Measurements from ENCODE around the gene SYT9.

DNA sequence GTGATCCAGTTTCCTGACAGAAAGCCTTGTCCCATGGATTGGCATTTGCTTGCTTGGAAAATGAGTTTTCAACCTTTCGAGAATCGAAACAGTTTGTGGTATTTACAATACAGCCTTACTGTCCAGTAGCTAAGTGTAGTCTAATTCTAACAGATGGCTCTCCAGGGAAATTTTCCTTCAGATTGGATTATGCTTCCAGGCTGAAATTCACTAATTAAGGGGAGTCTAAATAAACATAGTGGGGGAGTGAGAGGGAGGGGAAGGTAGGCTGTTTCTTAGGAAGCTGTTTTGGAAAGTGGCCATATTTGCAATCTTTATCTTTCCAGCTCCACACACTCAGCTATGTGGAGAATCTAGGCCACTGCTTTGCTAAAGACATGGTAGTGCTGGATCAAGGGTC, 81.3 kb downstream of the SYT9 start:
- TF ChIP-seq, protein P1, sequence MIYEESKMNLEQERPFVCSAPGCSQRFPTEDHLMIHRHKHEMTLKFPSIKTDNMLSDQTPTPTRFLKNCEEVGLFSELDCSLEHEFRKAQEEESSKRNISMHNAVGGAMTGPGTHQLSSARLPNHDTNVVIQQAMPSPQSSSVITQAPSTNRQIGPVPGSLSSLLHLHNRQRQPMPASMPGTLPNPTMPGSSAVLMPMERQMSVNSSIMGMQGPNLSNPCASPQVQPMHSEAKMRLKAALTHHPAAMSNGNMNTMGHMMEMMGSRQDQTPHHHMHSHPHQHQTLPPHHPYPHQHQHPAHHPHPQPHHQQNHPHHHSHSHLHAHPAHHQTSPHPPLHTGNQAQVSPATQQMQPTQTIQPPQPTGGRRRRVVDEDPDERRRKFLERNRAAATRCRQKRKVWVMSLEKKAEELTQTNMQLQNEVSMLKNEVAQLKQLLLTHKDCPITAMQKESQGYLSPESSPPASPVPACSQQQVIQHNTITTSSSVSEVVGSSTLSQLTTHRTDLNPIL (CRISPR knock-in tag; IDR thresholded peaks at IDR 0.05; ENCODE audit: low read depth), result no peak
- no peak for TF ChIP-seq OSR1 (CRISPR knock-in tag; IDR thresholded peaks at IDR 0.05)
- no peak for TF ChIP-seq PATZ1 (CRISPR knock-in tag; IDR thresholded peaks at IDR 0.05; ENCODE audit: borderline replicate concordance)
- no peak for TF ChIP-seq RARB (CRISPR knock-in tag; IDR thresholded peaks at IDR 0.05)
- TF ChIP-seq POU6F1 (CRISPR knock-in tag; IDR thresholded peaks at IDR 0.05; ENCODE audit: borderline replicate concordance, low read depth), result no peak
- TF ChIP-seq BACH2 (CRISPR knock-in tag; IDR thresholded peaks at IDR 0.05; ENCODE audit: borderline replicate concordance), result no peak
